Measurements from ENCODE around the gene TBC1D22A.

Gene TBC1D22A

DNA sequence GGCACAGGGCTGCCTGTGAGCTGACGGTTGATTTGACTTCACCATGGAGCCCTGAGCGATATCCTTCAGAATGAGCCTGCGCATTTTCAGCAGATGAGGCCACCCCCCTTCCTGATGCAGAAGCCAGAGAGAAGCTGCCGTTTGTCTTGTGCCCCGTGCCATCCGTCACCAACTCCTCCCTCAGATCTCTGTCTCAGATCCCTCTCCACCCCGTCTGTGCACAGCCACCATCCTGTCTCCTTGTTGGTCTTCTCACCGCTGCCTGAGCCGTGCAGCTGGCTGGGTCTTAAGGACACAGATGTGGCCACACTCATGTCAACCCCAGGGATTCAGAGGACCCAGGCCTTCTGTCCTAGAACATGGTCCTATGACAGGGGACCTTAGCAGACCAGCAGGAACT lies 293.9 kb downstream of the TBC1D22A start:
- TF ChIP-seq CTCF (IDR thresholded peaks at IDR 0.05; ENCODE audit: low read length, missing control alignments) = no peak
- DNase-seq (ENCODE audit: low read depth) = no peak

GRCh38 chr22:47056776-47057470 lies 294.5 kb downstream of the TBC1D22A start:
- no peak for TF ChIP-seq CTCF (IDR thresholded peaks at IDR 0.05; ENCODE audit: low read length, missing control alignments)
- no peak overlapping the region for H3K4me3 ChIP-seq (replicated peaks; ENCODE audit: low read depth, low read length)
- no peak for DNase-seq (ENCODE audit: low read depth)

More for the DNA sequence above, 293.9 kb downstream of the TBC1D22A start:
- H3K4me3 ChIP-seq (replicated peaks; ENCODE audit: low read depth, low read length) = no peak overlapping the region

GRCh38 chr22:47057916-47058585 lies 295.6 kb downstream of the TBC1D22A start:
- TF ChIP-seq CTCF (IDR thresholded peaks at IDR 0.05; ENCODE audit: low read length, missing control alignments) = no peak
- no peak for DNase-seq (ENCODE audit: low read depth)
- no peak overlapping the region for H3K4me3 ChIP-seq (replicated peaks; ENCODE audit: low read depth, low read length)

- TF ChIP-seq CTCF (IDR thresholded peaks at IDR 0.05; ENCODE audit: low read length, missing control alignments) = no peak
- H3K4me3 ChIP-seq (replicated peaks; ENCODE audit: low read depth, low read length) = no peak overlapping the region
- no peak for DNase-seq (ENCODE audit: low read depth)
Measured at GRCh38 chr22:47059076-47059475, 296.6 kb downstream of the TBC1D22A start.

DNA sequence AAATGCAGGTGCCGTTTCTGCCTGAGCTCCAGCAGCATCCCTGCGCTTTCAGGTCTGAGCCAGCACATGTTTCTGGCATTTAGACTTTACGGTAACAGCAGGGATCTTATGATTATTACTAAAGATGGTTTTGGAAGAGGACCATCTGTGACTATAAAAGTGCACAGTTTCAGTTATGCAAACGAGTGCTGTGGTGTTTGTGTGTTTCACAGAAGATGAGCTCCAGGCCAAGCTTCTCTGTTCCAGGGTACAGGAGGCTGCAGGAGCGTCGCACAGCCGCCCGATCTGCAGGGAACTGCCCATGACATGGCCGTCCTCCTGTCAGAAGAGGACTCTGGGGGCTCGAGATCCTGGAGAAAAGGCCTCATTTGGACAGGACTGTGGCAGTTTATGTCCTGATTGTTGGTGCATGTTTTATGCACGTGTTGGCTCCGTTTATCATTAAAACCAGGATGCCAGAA lies 297.3 kb downstream of the TBC1D22A start:
- H3K4me3 ChIP-seq (replicated peaks; ENCODE audit: low read depth, low read length) = no peak overlapping the region
- no peak for DNase-seq (ENCODE audit: low read depth)
- no peak for TF ChIP-seq CTCF (IDR thresholded peaks at IDR 0.05; ENCODE audit: low read length, missing control alignments)

- no peak overlapping the region for H3K4me3 ChIP-seq (replicated peaks; ENCODE audit: low read depth, low read length)
- DNase-seq (ENCODE audit: low read depth) = no peak
- no peak for TF ChIP-seq CTCF (IDR thresholded peaks at IDR 0.05; ENCODE audit: low read length, missing control alignments)
Measured at GRCh38 chr22:47060718-47061117, 298.3 kb downstream of the TBC1D22A start.
